ENCODE measurements around the gene RPL31.
A peak's percentile ranks its signal among the peaks of the same experiment; 100 is the strongest.

DNA sequence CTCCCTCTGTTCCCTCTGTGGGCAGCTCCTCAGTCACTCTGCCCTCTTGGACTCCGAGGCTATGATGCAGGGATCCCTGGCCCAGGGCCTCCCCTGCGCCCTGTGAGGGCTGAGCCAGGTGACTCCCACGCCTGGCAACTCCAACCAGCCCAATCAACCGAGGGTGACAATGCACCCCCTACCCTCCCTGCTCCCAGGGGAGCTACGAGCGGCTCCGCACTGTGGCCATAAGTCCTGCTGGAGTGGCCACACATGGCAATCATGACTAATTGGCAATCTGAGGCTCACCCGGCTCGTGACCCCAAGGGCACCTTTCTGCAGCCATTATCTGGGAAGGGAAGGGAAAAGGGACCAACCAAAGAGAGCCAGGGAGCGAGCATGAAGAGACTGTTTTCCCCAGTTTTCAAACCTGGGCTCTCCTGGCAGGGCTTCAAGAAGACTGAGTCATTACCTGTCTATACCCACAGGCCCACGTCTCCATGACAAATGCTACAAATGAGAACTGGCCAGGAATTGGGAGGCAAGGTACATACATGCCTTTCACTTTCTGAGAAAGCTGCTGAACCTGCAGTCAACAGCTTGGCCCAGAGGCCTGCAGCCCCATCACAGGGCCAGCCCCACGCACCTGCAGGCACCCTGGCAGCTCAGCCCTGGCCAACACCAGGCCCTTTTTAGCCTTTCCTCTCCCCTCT, 45.1 kb downstream of the RPL31 start:
- TF ChIP-seq, protein P1, sequence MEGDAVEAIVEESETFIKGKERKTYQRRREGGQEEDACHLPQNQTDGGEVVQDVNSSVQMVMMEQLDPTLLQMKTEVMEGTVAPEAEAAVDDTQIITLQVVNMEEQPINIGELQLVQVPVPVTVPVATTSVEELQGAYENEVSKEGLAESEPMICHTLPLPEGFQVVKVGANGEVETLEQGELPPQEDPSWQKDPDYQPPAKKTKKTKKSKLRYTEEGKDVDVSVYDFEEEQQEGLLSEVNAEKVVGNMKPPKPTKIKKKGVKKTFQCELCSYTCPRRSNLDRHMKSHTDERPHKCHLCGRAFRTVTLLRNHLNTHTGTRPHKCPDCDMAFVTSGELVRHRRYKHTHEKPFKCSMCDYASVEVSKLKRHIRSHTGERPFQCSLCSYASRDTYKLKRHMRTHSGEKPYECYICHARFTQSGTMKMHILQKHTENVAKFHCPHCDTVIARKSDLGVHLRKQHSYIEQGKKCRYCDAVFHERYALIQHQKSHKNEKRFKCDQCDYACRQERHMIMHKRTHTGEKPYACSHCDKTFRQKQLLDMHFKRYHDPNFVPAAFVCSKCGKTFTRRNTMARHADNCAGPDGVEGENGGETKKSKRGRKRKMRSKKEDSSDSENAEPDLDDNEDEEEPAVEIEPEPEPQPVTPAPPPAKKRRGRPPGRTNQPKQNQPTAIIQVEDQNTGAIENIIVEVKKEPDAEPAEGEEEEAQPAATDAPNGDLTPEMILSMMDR (IDR thresholded peaks at IDR 0.05) = peak in 1 of 7 experiments; percentile 2
- TF ChIP-seq POLR2A (IDR thresholded peaks at IDR 0.05) = no peak
